Left ventricle myocardium inferior (tissue), 1 donor: ENCODE measurements around the gene VPS26A. TPM values are rescaled to one million over a fixed set of nuclear protein-coding genes. Genes with fewer than 3 reads are reported as not detected.
"Not testable (repeated sequence)": the region's sequence is repeated elsewhere in the genome, so short reads cannot be mapped to it uniquely, and the experiment has no call there.

Experiments
- DNase-seq: peaks from one replicate; pipeline ENCODE4 v3.0.0-alpha.2; 2020
- H3K27ac ChIP-seq: fragments of 200-600 bp; replicated peaks from 2 replicates; pipeline ENCODE4 v1.8.0; 2021
- H3K27me3 ChIP-seq: fragments of 200-600 bp; 2 replicates; pipeline ENCODE4 v1.8.0; 2021; ENCODE audit warnings: low read depth
- H3K36me3 ChIP-seq: fragments of 200-600 bp; 2 replicates; pipeline ENCODE4 v1.8.0; 2021
- H3K4me1 ChIP-seq: fragments of 200-600 bp; 2 replicates; pipeline ENCODE4 v1.8.0; 2021
- H3K4me3 ChIP-seq: fragments of 200-600 bp; 2 replicates; pipeline ENCODE4 v1.8.0; 2021; ENCODE audit warnings: mild to moderate bottlenecking, moderate library complexity
- H3K9me3 ChIP-seq: fragments of 200-600 bp; replicated peaks from 2 replicates; pipeline ENCODE4 v1.8.0; 2021
- CTCF ChIP-seq: fragments of 200-600 bp; IDR thresholded peaks from 2 replicates; pipeline ENCODE4 v1.8.0; 2021; ENCODE audit warnings: antibody characterized with exemption, mild to moderate bottlenecking, borderline replicate concordance
- intact Hi-C: fragments of 100-400 bp; cut with micrococcal nuclease; formaldehyde crosslinking; loops from one replicate; pipeline ENCODE4 v1.11.0; 2022
- total RNA-seq: library from RNA; stranded (reverse); fragmentation: NEBNext Ultra II Directional; extraction: Animal tissue kit (Norgen Biotek cat#: 25700); gene quantifications from one replicate; pipeline ENCODE4 v1.2.1, GENCODE V29; 2021
- donor health status: DM: no; HTN: yes; CAD: no; lungs with severe emphysema.

The VPS26A gene
- total RNA-seq, 1 donor from 2014 or later, result 33.1 TPM

DNA sequence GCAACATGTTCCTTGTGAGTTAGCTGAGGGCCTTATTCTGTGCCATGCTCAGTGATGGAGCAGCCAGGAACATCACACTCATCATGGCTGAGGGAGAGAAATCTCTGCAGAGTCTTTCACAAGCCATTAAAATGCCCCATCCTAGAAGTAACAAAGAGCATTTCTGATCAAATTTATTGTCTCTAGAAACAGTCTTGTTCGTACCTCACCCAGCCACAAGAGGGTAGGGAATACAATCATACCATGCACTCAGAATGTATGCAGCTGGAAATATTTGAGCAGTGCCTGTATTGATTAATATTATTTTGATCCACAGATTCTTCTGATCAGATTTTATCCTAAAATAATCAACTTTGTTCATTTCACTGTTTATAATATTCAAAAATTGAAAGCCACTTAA lies 17.3 kb downstream of the VPS26A start:
- no peak for TF ChIP-seq CTCF
- intact Hi-C loops, result no loop called here
- Histone ChIP-seq H3K4me3 (no peak overlapping the region), H3K36me3 (peaks cover 25% of the 10 kb centered on the region), H3K27ac (no peak overlapping the region), H3K27me3 (no peaks in the 10 kb centered on the region), H3K9me3 (no peaks in the 10 kb centered on the region), H3K4me1 (no peaks in the 10 kb centered on the region)
- DNase-seq, result no peak

DNA sequence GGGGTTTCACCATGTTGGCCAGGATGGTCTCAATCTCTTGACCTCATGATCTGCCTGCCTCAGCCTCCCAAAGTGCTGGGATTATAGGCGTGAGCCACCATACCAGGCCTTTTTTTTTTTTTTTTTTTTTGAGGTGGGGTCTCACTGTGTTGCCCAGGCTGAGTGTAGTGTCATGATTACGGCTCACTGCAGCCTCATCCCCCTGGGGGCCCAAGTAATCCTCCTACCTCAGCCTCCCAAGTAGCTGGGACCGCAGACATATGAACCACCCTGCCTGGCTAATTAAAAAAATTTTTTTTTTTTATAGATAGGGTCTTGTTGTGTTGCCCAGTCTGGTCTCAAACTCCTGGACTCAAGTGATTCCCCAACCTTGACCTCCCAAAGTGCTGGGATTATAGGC lies 18.1 kb downstream of the VPS26A start:
- H3K4me3 ChIP-seq, DNase-seq, H3K27me3 ChIP-seq, H3K4me1 ChIP-seq, intact Hi-C loops, H3K27ac ChIP-seq, H3K9me3 ChIP-seq: not testable (repeated sequence)
- peaks cover 18% of the 10 kb centered on the region for H3K36me3 ChIP-seq

GRCh38 chr10:69142983-69143382 lies 19.0 kb downstream of the VPS26A start:
- Histone ChIP-seq H3K36me3 (peaks cover 12% of the 10 kb centered on the region), H3K4me1 (peaks cover 12% of the 10 kb centered on the region), H3K27me3 (no peaks in the 10 kb centered on the region), H3K27ac (no peak overlapping the region), H3K9me3 (no peaks in the 10 kb centered on the region), H3K4me3 (no peak overlapping the region)
- intact Hi-C loops, result no loop called here
- TF ChIP-seq CTCF, result no peak
- no peak for DNase-seq

DNA sequence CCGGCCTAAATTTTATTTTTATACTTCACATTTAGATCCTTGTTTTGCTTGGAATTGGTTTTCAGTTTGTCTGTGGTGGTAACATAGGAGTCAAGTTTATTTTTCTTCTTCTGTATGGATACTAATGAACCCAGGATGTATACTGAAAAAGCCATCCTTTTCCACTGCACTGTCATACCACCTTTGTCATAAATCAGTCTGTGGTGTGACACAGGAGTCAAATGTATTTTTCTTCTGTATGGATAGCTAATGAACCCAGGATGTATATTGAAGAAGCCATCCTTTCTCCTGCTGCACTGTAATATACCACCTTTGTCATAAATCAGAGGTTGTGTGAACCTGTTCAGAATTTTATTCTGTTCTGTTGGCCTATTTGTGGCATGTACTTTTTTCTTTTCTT lies 21.4 kb downstream of the VPS26A start:
- Histone ChIP-seq H3K36me3 (peaks cover 8% of the 10 kb centered on the region), H3K4me1 (peaks cover 12% of the 10 kb centered on the region), H3K27ac (no peak overlapping the region), H3K27me3 (no peaks in the 10 kb centered on the region), H3K4me3 (no peak overlapping the region), H3K9me3 (no peaks in the 10 kb centered on the region)
- no peak for DNase-seq
- no peak for TF ChIP-seq CTCF
- intact Hi-C loops, result no loop called here

DNA sequence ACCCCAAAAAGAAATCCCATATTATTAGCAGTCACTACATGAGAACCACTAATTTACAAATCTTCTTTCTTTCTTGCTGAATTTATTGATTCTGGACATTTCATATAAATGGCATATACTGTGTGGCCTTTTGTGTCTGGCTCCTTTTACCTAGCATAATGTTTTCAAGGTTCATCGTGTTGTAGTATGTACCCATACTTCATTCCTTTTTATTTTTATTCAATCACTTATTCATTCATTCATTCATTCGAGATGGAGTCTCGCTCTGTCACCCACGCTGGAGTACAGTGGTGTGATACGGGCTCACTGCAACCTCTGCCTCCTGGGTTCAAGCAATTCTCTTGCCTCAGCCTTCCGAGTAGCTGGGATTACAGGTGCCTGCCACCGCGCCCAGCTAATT lies 21.9 kb downstream of the VPS26A start:
- H3K36me3 ChIP-seq, result peaks cover 8% of the 10 kb centered on the region
- intact Hi-C loops, result no loop called here
- H3K4me3 ChIP-seq, result no peak overlapping the region
- no peak for DNase-seq
- H3K27me3 ChIP-seq, result no peaks in the 10 kb centered on the region
- no peak overlapping the region for H3K27ac ChIP-seq
- H3K4me1 ChIP-seq, result peaks cover 12% of the 10 kb centered on the region
- TF ChIP-seq CTCF, result no peak
- H3K9me3 ChIP-seq, result no peaks in the 10 kb centered on the region

GRCh38 chr10:69146759-69147158 lies 22.8 kb downstream of the VPS26A start:
- no peaks in the 10 kb centered on the region for H3K9me3 ChIP-seq
- intact Hi-C loops, result no loop called here
- peaks cover 12% of the 10 kb centered on the region for H3K4me1 ChIP-seq
- TF ChIP-seq CTCF, result no peak
- H3K27ac ChIP-seq, result no peak overlapping the region
- H3K4me3 ChIP-seq, result no peak overlapping the region
- H3K27me3 ChIP-seq, result no peaks in the 10 kb centered on the region
- DNase-seq, result no peak
- peaks cover 5% of the 10 kb centered on the region for H3K36me3 ChIP-seq
